ENCODE results near the gene OLA1.

Gene OLA1

GRCh38 chr2:174210862-174211261 is 37.5 kb downstream of the OLA1 start:
- H3K9me3 ChIP-seq (ENCODE audit: severe bottlenecking), result no peaks in the 10 kb centered on the region
- TF ChIP-seq CTCF (IDR thresholded peaks at IDR 0.05; ENCODE audit: low read depth, low read length), result no peak
- H3K27me3 ChIP-seq (ENCODE audit: insufficient read depth, low read depth, severe bottlenecking), result no peaks in the 10 kb centered on the region
- no peaks in the 10 kb centered on the region; the same call in none of the 2 replicates for H3K36me3 ChIP-seq
- no peak overlapping the region for H3K4me3 ChIP-seq (ENCODE audit: low read depth, low read length)
- DNase-seq, result no peak
- H3K27ac ChIP-seq, result no peak overlapping the region

GRCh38 chr2:174209325-174209724 is 39.0 kb downstream of the OLA1 start:
- Histone ChIP-seq H3K27me3 (ENCODE audit: insufficient read depth, low read depth, severe bottlenecking) (no peaks in the 10 kb centered on the region), H3K27ac (no peak overlapping the region), H3K9me3 (ENCODE audit: severe bottlenecking) (no peaks in the 10 kb centered on the region), H3K4me3 (ENCODE audit: low read depth, low read length) (no peak overlapping the region), H3K36me3 (no peaks in the 10 kb centered on the region; the same call in none of the 2 replicates)
- no peak for DNase-seq
- no peak for TF ChIP-seq CTCF (IDR thresholded peaks at IDR 0.05; ENCODE audit: low read depth, low read length)

- DNase-seq, result no peak
- Histone ChIP-seq H3K27ac (no peak overlapping the region), H3K4me3 (ENCODE audit: low read depth, low read length) (no peak overlapping the region), H3K9me3 (ENCODE audit: severe bottlenecking) (no peaks in the 10 kb centered on the region), H3K36me3 (no peaks in the 10 kb centered on the region; the same call in 1 of the 2 replicates), H3K27me3 (ENCODE audit: insufficient read depth, low read depth, severe bottlenecking) (no peaks in the 10 kb centered on the region)
- TF ChIP-seq CTCF (IDR thresholded peaks at IDR 0.05; ENCODE audit: low read depth, low read length), result no peak
These were observed 40.3 kb downstream of the OLA1 start for GRCh38 chr2:174208026-174208425.

GRCh38 chr2:174205562-174205961 is 42.8 kb downstream of the OLA1 start:
- no peak for DNase-seq
- no peak overlapping the region for H3K4me3 ChIP-seq (ENCODE audit: low read depth, low read length)
- TF ChIP-seq CTCF (IDR thresholded peaks at IDR 0.05; ENCODE audit: low read depth, low read length), result no peak
- H3K36me3 ChIP-seq, result no peaks in the 10 kb centered on the region; the same call in none of the 2 replicates
- no peak overlapping the region for H3K27ac ChIP-seq
- H3K9me3 ChIP-seq (ENCODE audit: severe bottlenecking), result no peaks in the 10 kb centered on the region
- H3K27me3 ChIP-seq (ENCODE audit: insufficient read depth, low read depth, severe bottlenecking), result no peaks in the 10 kb centered on the region

GRCh38 chr2:174202188-174202587 is 46.1 kb downstream of the OLA1 start:
- DNase-seq, result no peak
- Histone ChIP-seq H3K36me3 (no peaks in the 10 kb centered on the region; the same call in none of the 2 replicates), H3K9me3 (ENCODE audit: severe bottlenecking) (no peaks in the 10 kb centered on the region), H3K27me3 (ENCODE audit: insufficient read depth, low read depth, severe bottlenecking) (no peaks in the 10 kb centered on the region), H3K27ac (no peak overlapping the region), H3K4me3 (ENCODE audit: low read depth, low read length) (no peak overlapping the region)
- no peak for TF ChIP-seq CTCF (IDR thresholded peaks at IDR 0.05; ENCODE audit: low read depth, low read length)

- H3K9me3 ChIP-seq (ENCODE audit: severe bottlenecking), result no peaks in the 10 kb centered on the region
- no peak for DNase-seq
- H3K27me3 ChIP-seq (ENCODE audit: insufficient read depth, low read depth, severe bottlenecking), result no peaks in the 10 kb centered on the region
- H3K36me3 ChIP-seq, result no peaks in the 10 kb centered on the region; the same call in 1 of the 2 replicates
- no peak overlapping the region for H3K4me3 ChIP-seq (ENCODE audit: low read depth, low read length)
- no peak overlapping the region for H3K27ac ChIP-seq
- TF ChIP-seq CTCF (IDR thresholded peaks at IDR 0.05; ENCODE audit: low read depth, low read length), result no peak
These were observed 49.3 kb downstream of the OLA1 start for GRCh38 chr2:174198846-174199564.

All from WERI-Rb-1 (cell line).